Panc1 (cell line): ENCODE results near the gene TSPO2. TPM values are rescaled to one million over a fixed set of nuclear protein-coding genes. Genes with fewer than 3 reads are reported as not detected.

Experiments used
- ATAC-seq: fragments of 200-7000 bp; cut with Tn5 transposase; 2 replicates; pipeline ENCODE4 v1.9.1; 2020; ENCODE audit warnings: mild to moderate bottlenecking, moderate library complexity
- BruUV-seq: library from RNA; stranded (reverse); fragments of 400-500 nt; replicated peaks from 2 replicates; lab custom pipeline; 2021; lab: Mats Ljungman, UMichigan
- CTCF ChIA-PET: fragments of 300-600 bp; sonication (Branson Sonifier 250); formaldehyde crosslinking; loops from one replicate; lab custom pipeline; 2022; ENCODE audit warnings: antibody characterized with exemption; lab: Charles Lee
- POLR2A ChIA-PET: fragments of 300-600 bp; sonication (Branson Sonifier 250); formaldehyde crosslinking; loops from one replicate; lab custom pipeline; 2022; ENCODE audit warnings: antibody characterized with exemption; lab: Charles Lee
- DNase-seq: peaks from one replicate; pipeline ENCODE4 v3.0.0-alpha.2; 2010; ENCODE audit warnings: low read depth, low spot score
- H3K27ac ChIP-seq: 2 replicates; pipeline ENCODE4 v1.5.1; 2011; ENCODE audit warnings: mild to moderate bottlenecking, low read length, inconsistent platforms
- H3K27me3 ChIP-seq: fragments of 200-500 bp; sonication (Bioruptor generic); 2 replicates; pipeline ENCODE4 v1.6.0; 2014; ENCODE audit warnings: low read length, inconsistent platforms; ENCODE audit not compliant: control insufficient read depth, insufficient read depth
- H3K36me3 ChIP-seq: fragments of 200-500 bp; sonication (Bioruptor generic); 2 replicates; pipeline ENCODE4 v1.5.1; 2014; ENCODE audit warnings: inconsistent platforms, mild to moderate bottlenecking, low read length, moderate library complexity; ENCODE audit not compliant: control insufficient read depth, insufficient read depth
- H3K4me1 ChIP-seq: 2 replicates; pipeline ENCODE4 v1.5.1; 2011; ENCODE audit warnings: inconsistent platforms, mild to moderate bottlenecking, low read length, moderate library complexity; ENCODE audit not compliant: control insufficient read depth, insufficient read depth
- H3K4me3 ChIP-seq, 2 experiments: 2 replicates each; pipeline ENCODE4 v1.5.1; 2011 to 2012; ENCODE audit warnings: low read depth in 2 of 2, low read length in 2 of 2, mild to moderate bottlenecking in 2 of 2, inconsistent platforms in 1 of 2, moderate library complexity in 1 of 2
- H3K9me3 ChIP-seq: fragments of 200-500 bp; sonication (Bioruptor generic); 2 replicates; pipeline ENCODE4 v1.5.1; 2014; ENCODE audit warnings: low read depth, mild to moderate bottlenecking, inconsistent platforms, low read length, moderate library complexity; ENCODE audit not compliant: control insufficient read depth, insufficient read depth
- POLR2AphosphoS5 ChIP-seq: IDR thresholded peaks from 2 replicates; pipeline ENCODE4 v1.6.1; 2012; ENCODE audit warnings: mild to moderate bottlenecking, low read depth, low read length, moderate library complexity
- REST ChIP-seq, 2 experiments: IDR thresholded peaks; 2 replicates each; pipeline ENCODE4 v1.6.1; 2011 to 2012; ENCODE audit warnings: low read depth in 2 of 2, control low read depth in 1 of 2, low read length in 1 of 2, mild to moderate bottlenecking in 1 of 2, moderate library complexity in 1 of 2; ENCODE audit not compliant: insufficient read depth in 1 of 2
- SIN3A ChIP-seq: IDR thresholded peaks from 2 replicates; pipeline ENCODE4 v1.6.1; 2012; ENCODE audit warnings: low read depth, mild to moderate bottlenecking, low read length, moderate library complexity, borderline replicate concordance; ENCODE audit not compliant: insufficient read depth
- TCF7L2 ChIP-seq: IDR thresholded peaks from 2 replicates; pipeline ENCODE4 v1.6.1; 2011; ENCODE audit warnings: mild to moderate bottlenecking, low read depth, low read length, inconsistent platforms
- in situ Hi-C: cut with HindIII; loops from 2 replicates; pipeline ENCODE4 v1.10.0; 2016; ENCODE audit warnings: low sequenced_read_pairs, low pct_unique_long_range_greater_than_20kb
- intact Hi-C: fragments of 100-400 bp; cut with micrococcal nuclease; formaldehyde crosslinking; loops from one replicate; pipeline ENCODE4 v1.10.0; 2022; ENCODE audit not compliant: unreplicated experiment
- total RNA-seq: library from RNA; stranded (reverse); gene quantifications from one replicate; pipeline ENCODE4 v1.2.1, GENCODE V29; 2021; ENCODE audit not compliant: unreplicated experiment
- TF ChIP-seq, protein P1 (sequence below): fragments of 450-650 bp; IDR thresholded peaks from 2 replicates; pipeline ENCODE4 v1.5.1; 2017; ENCODE audit warnings: mild to moderate bottlenecking

The TSPO2 gene
- total RNA-seq, 1 experiment from 2014 or later, result not detected

DNA sequence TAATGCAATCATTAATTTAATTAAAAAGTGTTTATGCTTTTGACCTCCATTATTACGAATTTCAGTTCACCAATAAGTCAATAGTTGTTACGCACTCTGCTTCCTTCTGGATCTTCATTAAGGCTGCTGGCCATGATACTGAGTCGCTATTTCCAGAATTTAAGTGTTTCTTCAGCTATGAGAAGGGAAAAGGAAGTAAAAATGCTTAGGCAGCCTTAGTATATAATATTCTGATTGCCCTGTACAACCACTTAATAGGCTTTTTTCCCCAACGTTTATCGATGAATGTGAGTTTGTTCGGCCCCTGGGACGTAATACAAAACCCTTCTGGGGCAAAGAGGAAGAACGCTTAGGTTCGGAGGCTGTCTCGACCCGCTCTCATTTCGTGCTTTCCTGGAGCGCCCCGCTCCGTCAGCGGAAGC, 29.2 kb downstream of the TSPO2 start:
- Histone ChIP-seq H3K4me1 (peaks cover 24% of the 10 kb centered on the region), H3K27me3 (no peaks in the 10 kb centered on the region), H3K36me3 (no peaks in the 10 kb centered on the region; the same call in 1 of the 2 replicates), H3K4me3 (peak overlapping the region; percentile 96 to 97), H3K9me3 (no peaks in the 10 kb centered on the region), H3K27ac (peak overlapping the region; percentile 100)
- intact Hi-C loops, result no loop called here
- no TSS peak for BruUV-seq
- in situ Hi-C loops, result no loop called here
- TF ChIP-seq SIN3A, result no peak
- TF ChIP-seq POLR2AphosphoS5, result no peak
- TF ChIP-seq REST (IDR thresholded peaks at IDR 0.05; ENCODE audit: insufficient read depth in 1 of 2, low read depth in 2 of 2, low read length in 1 of 2), result no peak
- ATAC-seq, result no peak
- POLR2A ChIA-PET, result no interaction called here
- no peak for DNase-seq
- CTCF ChIA-PET, result no interaction called here

DNA sequence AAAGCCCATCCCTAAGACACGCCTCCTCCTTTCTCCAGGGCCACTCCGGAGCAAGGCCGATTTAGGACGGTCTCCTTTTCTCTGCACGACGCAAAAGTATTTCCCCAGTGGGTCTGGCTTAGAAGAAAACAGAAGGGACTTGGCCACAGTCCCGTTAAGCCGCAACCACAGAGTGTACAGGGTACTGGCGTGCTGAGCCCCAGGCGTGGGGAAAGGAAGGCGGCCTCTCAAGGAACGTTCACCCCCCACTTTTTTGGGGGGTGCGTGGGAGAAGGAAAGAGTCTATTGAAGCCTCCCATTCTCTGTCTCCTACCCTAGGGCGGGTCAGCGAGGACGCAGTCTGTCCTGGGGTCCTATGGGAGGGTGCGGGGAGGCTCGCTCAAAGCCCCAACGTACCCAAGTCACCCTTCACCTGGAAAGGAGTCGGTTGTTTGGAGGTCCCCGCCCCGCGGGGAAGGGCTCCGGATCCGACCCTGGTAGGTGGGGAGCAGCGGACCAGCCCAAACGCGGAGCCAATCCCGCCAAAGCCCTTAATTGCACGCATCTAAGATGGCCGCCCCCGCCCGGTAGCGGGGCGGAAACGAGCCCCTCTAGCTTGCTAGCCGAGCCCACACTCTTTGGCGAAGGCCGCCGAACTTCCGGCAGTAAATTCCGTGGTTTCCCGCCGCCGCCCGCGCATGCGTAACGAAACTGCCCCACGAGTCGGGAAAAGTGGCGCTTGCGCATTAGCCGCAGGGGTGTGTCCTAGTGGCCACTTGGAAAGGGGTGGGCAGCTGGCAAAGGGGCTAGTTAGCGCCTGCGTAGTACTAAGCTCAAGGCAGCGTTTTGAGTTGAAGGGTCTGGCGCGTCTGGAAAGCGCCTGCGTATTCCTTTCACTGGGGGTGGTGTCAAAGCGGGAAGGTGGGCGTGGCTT, 29.9 kb downstream of the TSPO2 start, which contains the start of gene OARD1:
Gene OARD1, minus strand, starts transcription at position 434 of the 913 bp plus-strand sequence. CDS start 722 bp downstream, outside the sequence.
- BruUV-seq, result no TSS peak
- ATAC-seq (peak; percentile 89), DNase-seq (peak; percentile 98)
- Histone ChIP-seq H3K27me3 (no peaks in the 10 kb centered on the region), H3K36me3 (no peaks in the 10 kb centered on the region; the same call in 1 of the 2 replicates), H3K27ac (peak within 1 kb of the TSS; percentile 100), H3K4me3 (peak within 1 kb of the TSS; percentile 96 to 97), H3K4me1 (peaks cover 19% of the 10 kb centered on the region), H3K9me3 (no peaks in the 10 kb centered on the region)
- ChIA-PET CTCF (interaction anchor here (0.6 to 0.7 kb wide), 2 partner anchors 19 to 33 kb away, joined by 3 read pairs; partner anchors contain the start of gene UNC5CL), POLR2A (interaction anchor here (0.5 to 0.6 kb wide), 4 partner anchors 90 to 616 kb away, joined by 3 read pairs; no protein-coding TSS in a partner anchor)
- intact Hi-C loops (no loop called here), in situ Hi-C loops (no loop called here)
- TF ChIP-seq, protein P1, sequence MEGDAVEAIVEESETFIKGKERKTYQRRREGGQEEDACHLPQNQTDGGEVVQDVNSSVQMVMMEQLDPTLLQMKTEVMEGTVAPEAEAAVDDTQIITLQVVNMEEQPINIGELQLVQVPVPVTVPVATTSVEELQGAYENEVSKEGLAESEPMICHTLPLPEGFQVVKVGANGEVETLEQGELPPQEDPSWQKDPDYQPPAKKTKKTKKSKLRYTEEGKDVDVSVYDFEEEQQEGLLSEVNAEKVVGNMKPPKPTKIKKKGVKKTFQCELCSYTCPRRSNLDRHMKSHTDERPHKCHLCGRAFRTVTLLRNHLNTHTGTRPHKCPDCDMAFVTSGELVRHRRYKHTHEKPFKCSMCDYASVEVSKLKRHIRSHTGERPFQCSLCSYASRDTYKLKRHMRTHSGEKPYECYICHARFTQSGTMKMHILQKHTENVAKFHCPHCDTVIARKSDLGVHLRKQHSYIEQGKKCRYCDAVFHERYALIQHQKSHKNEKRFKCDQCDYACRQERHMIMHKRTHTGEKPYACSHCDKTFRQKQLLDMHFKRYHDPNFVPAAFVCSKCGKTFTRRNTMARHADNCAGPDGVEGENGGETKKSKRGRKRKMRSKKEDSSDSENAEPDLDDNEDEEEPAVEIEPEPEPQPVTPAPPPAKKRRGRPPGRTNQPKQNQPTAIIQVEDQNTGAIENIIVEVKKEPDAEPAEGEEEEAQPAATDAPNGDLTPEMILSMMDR, result no peak
- 0 out of 4 replicates have a peak, but pooled peaks of 1 of the 2 experiments have one; percentile 30 for TF ChIP-seq REST (IDR thresholded peaks at IDR 0.05; ENCODE audit: insufficient read depth in 1 of 2, low read depth in 2 of 2, low read length in 1 of 2)
- peak; percentile 88; the same call in 1 of the 2 replicates for TF ChIP-seq TCF7L2
- TF ChIP-seq POLR2AphosphoS5, result peak; percentile 70; the same call in 1 of the 2 replicates
- TF ChIP-seq SIN3A, result peak; percentile 76; the same call in 1 of the 2 replicates
